SKM-1 treated with dmso at 0.1 percent for 144 hours (cell line): ENCODE data around the gene PLEKHS1.
"Not testable (repeated sequence)": the region's sequence is repeated elsewhere in the genome, so short reads cannot be mapped to it uniquely, and the experiment has no call there.

Source experiments
- DNase-seq: peaks from one replicate; lab custom pipeline; 2025; ENCODE audit not compliant: unreplicated experiment; lab: John Stamatoyannopoulos, UW

PLEKHS1 gene

DNA sequence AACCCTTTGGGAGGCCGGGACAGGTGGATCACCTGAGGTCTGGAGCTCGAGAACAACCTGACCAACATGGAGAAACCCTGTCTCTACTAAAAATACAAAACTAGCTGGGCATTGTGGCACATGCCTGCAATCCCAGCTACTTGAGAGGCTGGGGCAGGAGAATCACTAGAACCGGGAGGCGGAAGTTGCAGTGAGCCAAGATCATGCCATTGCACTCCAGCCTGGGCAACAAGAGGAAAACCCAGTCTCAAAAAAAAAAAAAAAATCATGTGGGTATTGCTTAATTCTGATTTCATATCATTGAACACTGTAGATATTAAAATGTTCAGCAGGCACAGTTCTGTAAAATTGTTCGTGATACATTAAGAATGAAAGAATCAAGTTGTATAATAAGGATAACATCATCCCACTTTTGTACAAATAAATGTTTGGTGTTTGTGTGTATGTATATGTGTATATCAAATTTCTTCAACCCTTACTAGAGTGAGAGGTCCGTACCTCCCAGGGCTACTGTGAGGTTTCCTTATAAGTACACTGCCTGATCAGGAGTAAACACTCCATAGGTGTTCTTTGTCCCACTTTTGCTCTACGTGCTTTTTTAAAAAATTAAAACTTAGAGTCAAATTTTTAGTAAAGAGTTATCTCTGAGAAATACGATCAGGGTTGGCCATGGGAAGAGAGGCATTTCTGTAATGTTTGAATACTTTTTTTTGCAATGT is 31.7 kb downstream of the PLEKHS1 start:
- DNase-seq = no peak

DNA sequence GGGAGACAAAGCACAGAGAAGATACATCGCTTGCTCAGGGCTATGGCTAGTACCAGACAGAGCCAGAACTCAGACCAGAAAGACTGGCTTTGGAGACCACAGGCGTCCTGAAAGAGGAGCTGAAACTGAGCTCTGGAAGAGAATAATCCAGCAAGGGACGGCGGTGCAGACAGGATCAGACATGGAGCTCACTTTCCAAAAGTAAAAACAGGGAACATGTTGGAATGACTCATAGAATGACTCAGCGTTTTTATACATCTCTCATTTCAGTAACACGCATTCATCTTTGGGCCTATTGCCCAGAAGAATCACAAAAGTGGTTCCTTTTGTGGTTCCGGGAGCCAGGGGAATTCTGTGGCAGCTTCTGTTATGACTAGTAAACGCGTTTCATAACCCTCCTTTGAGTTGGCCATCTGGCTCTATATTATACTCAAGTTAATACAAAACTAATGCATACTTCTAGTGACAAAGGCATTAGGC is 37.2 kb downstream of the PLEKHS1 start:
- DNase-seq = no peak

DNA sequence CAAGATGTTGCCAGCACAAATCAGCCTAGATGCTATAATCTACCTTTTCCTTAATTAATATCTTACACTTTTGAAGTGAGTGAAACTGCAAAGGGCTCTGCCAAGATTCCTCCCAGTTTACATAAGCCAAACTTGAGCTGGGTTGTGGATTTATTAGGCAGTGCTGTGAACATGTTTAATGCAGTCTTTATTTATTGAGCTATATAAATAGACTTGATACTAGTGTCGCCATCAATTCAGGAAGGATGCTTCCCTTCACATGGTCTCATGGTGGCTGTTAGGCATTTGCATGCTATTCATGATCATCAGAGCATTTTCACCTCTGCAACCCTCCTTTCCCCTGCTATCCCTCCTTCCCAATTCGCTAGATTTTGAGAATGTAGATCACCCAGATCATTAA is 40.2 kb downstream of the PLEKHS1 start:
- no peak for DNase-seq

DNA sequence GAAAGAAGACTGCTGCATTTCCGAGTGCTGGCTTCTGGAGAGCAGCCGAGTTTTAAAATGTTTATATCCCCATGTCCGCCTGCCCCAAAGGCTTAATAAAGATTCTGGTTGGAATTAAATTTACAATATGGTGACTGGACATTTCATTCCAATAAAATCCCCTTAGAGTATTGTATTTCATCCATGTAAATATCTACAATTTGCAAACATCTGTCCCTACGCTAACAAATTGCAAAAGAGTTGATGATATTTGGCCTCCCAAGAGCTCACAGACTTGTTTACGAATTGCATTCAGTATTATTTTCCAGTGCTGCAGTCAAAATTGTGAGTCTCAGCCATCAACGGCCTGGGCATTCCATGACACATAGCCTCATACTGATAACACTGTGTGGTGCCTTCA is 50.1 kb downstream of the PLEKHS1 start:
- no peak for DNase-seq

DNA sequence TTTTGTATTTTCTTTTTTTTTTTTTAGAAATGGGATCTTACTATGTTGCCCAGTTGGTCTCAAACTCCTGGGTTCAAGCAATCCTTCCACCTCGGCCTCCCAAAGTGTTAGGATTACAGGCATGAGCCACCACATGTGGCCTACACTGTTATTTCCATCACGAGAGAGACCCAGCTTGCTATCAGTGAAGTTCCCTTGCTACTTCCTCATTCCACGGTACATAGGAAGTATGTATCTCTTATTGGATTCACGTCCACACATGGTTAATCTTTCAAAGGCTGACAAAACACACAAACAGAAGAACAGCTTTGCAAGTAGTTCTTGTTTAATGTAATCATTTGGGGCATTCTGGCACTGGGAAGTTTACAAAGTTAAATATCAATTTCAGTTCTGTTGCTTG is 51.5 kb downstream of the PLEKHS1 start:
- peak; percentile 52 for DNase-seq

DNA sequence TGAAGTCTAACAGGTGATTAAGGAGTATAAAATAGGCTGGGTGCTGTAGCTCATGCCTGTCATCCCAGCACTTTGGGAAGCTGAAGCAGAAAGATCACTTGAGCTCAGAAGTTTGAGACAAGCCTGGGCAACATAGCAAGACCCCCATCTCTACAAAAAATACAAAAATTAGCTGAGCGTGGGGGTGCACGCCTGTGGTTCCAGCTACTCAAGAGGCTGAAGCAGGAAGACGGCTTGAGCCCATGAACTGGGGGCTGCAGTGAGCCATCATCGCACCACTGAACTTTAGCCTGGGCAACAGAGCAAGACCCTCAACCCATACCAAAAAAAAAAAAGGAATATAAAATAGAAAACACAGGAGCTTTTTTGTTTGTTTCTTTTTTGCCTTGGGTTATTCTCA is 55.0 kb downstream of the PLEKHS1 start:
- DNase-seq = no peak

DNA sequence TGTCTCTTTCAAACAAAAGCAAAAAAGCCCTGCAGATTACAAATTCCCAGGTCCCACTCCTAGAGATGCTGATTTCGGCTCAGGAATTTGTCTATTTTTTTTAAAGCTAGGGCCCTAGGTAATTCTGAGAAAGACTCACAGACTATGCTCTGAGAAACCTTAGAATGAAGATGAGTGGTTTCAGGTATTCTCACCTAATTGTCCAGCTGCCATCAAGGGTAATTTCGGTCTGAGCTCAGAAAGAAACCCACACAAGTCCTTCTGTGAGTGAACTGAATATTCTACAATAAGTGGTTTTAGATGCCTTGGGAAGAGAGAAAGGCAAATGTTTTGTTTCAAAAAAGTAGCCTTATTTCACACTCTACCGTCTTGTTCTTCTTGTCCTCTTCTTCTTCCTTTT is 56.7 kb downstream of the PLEKHS1 start:
- no peak for DNase-seq

DNA sequence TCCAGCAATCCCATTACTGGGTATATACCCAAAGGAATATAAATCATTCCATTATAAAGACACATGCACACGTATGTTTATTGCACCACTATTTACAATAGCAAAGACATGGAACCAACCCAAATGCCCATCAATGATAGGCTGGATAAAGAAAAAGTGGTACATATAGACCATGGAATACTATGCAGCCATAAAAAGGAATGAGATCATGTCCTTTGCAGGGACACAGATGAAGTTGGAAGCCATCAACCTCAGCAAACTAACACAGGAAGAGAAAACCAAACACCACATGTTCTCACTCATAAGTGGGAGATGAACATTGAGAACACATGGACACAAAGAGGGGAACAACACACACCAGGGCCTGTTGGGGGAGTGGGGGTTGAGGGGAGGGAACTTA is 63.2 kb downstream of the PLEKHS1 start:
- not testable (repeated sequence) for DNase-seq

DNA sequence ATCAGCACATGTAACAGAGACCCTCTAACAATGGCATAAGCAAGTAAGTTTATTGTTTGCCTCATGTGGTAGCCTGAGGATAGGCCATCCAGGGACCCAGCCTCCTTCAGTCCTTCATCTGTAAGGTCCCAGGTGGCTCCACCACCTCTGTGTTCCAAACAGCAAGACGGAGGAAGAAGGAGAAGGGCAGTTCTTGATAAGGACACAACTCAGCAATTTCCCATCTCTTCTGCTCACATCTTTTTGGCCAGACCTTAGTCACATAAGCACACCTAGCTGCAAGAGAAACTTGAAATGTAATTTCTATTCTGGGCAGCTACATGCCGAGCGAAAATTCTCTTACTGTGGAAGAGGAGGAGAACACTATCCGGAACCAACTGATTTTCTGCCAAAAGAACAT is 68.5 kb downstream of the PLEKHS1 start:
- DNase-seq = no peak

DNA sequence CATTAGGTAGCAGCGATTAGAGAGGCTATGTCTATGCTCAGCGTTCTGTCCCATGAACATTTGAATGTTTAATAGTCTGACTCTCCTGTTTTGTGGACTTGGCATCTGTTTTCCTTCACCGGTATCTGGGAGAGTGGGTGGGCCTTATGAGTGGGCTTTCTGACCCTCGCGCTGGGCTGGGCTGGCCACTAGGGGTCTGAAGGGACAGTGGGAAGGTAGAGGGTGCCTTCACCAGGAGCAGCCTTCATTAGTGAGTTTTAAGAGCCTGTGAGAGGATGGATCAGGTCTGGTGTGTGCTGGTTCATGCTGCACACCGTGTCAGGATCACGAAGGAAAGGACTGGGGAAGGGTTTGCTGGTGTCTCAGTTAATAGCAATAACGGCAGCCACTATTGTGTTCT is 69.0 kb downstream of the PLEKHS1 start:
- DNase-seq = no peak

DNA sequence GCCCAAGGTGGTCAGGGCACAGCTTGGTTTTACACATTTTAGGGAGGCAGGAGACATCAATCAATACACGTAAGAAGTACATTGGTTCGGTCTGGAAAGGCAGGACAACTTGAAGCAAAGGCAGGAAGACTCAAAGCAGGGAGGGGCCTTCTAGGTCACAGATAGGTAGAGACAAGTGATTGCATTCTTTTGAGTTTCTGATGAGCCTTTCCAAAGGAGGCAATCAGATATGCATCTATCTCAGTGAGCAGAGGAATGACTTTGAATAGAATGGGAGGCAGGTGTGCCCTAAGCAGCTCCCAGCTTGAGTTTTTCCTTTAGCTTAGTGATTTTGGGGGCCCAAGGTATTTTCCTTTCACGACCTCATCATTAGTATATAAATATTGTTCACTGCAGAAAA is 69.8 kb downstream of the PLEKHS1 start:
- not testable (repeated sequence) for DNase-seq

DNA sequence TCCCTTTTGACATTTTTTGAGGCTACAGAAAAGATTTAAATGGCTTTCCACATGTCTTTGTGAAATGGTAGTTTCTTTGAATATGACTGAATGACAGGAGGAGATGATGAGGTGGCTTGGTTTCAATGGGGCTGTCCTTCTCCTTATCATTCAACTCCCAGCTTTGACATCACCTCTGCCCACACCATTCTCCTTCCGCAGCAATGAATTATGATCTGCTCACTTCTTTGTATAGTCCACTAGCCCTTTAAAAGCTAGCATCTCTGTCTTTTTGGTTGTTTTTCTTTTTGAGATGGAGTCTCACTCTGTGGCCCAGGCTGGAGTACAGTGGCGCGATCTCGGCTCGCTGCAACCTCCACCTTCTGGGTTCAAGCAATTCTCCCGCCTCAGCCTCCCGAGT is 70.7 kb downstream of the PLEKHS1 start:
- DNase-seq = no peak

DNA sequence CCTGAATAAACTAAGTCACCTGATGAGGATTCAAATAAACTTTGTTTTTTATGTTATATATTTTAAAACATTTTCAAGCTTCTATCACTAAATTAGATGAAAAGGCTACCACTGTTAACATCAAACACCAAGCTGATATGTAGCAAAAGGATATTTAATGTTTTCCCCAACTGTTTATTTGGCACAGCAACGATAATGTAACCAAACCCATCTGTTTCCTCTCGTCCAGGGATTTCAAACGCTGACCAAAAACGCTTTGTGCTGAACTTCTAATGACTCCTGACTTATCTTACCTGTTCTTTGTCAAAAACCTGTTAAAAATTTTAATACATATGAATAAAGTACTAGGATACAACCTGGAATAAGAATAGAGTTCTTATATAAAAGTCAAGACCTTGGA is 71.9 kb downstream of the PLEKHS1 start:
- DNase-seq = no peak

DNA sequence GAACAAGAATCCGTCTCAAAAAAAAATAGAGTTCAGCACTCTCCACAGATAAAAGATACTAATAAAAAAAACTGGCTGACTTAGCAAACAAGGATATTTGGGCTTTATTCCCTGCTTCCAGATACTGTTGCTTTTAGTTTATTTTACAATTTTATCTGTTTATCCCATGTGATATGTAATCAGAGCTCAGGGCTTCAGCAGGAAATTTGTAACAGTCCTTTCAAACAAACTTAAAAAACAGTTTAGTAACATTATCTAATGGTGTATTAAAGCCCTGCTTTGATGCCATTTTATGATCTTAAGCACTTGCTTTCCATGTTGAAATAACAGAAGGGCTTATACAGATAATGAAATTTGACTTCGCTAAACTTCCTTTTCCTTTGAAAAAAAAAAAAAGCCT is 74.3 kb downstream of the PLEKHS1 start:
- no peak for DNase-seq

DNA sequence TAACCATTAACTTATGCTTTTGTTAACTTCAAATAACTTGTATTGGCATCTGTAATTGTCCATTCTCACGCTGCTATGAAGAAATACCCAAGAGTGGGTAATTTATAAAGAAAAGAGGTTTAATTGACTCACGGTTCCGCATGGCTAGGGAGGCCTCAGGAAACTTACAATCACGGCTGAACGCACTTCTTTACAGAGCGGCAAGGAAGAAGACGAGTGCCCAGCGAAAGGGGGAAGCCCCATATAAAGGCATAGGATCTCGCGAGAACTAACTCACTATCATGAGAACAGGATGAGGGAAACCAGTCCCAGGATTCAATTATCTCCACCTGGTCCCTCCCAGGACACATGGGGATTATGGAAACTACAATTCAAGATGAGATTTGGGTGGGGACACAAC is 77.1 kb downstream of the PLEKHS1 start:
- not testable (repeated sequence) for DNase-seq
